ENCODE results near the gene ZNF860.

DNA sequence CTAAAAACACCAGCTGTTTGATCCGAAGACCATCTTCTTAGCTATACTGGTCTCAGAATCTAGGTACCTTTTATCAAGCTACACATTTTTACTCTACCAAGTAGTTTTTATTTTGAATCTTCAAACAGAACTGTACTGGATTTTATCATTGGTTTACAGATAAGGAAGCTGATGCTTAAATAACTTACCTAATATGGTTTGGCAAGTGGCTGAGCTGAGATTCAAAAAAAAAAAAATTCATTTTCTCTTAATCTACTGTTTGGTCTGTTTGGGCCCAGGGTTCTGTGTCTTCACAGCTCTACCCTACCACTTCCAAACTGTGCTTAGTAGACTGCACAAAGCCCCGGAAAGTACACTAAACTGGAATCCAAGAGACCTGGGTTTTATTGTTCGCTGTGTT lies 35.7 kb downstream of the ZNF860 start:
- TF ChIP-seq, protein P1, sequence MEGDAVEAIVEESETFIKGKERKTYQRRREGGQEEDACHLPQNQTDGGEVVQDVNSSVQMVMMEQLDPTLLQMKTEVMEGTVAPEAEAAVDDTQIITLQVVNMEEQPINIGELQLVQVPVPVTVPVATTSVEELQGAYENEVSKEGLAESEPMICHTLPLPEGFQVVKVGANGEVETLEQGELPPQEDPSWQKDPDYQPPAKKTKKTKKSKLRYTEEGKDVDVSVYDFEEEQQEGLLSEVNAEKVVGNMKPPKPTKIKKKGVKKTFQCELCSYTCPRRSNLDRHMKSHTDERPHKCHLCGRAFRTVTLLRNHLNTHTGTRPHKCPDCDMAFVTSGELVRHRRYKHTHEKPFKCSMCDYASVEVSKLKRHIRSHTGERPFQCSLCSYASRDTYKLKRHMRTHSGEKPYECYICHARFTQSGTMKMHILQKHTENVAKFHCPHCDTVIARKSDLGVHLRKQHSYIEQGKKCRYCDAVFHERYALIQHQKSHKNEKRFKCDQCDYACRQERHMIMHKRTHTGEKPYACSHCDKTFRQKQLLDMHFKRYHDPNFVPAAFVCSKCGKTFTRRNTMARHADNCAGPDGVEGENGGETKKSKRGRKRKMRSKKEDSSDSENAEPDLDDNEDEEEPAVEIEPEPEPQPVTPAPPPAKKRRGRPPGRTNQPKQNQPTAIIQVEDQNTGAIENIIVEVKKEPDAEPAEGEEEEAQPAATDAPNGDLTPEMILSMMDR (conservative IDR thresholded peaks at IDR 0.05 in 1 of 2, IDR thresholded peaks at IDR 0.05 in 1 of 2; ENCODE audit: extremely low read depth in 1 of 2, insufficient read depth in 1 of 2, low read depth in 1 of 2, low read length in 2 of 2), result no peak
- no peak for TF ChIP-seq EZH2 (IDR thresholded peaks at IDR 0.05; ENCODE audit: borderline replicate concordance, low read length)
